Measurements from ENCODE around the gene MCL1. TPM values are rescaled to one million over a fixed set of nuclear protein-coding genes. Genes with fewer than 3 reads are reported as not detected.

MCL1 gene
- total RNA-seq, 1 experiment from 2014 or later = 126 TPM

- DNase-seq (ENCODE audit: low read depth, low spot score) (no peak), ATAC-seq (no peak)
- no peaks in the 10 kb centered on the region for H3K9me3 ChIP-seq (ENCODE audit: control insufficient read depth, insufficient read depth, low read depth, low read length)
- no peaks in the 10 kb centered on the region for H3K36me3 ChIP-seq (ENCODE audit: control insufficient read depth, insufficient read depth, low read length)
- ChIA-PET CTCF (no interaction called here), POLR2A (interaction anchor here (0.7 kb wide), 1 partner anchor 14 kb away, joined by 3 read pairs; no protein-coding TSS in a partner anchor)
- H3K27ac ChIP-seq (ENCODE audit: low read length) = no peak overlapping the region
- TF ChIP-seq REST (IDR thresholded peaks at IDR 0.05; ENCODE audit: insufficient read depth in 1 of 2, low read depth in 2 of 2, low read length in 1 of 2) = no peak
- no peak for TF ChIP-seq SIN3A (IDR thresholded peaks at IDR 0.05; ENCODE audit: borderline replicate concordance, insufficient read depth, low read depth, low read length)
- no peak for TF ChIP-seq TCF7L2 (IDR thresholded peaks at IDR 0.05; ENCODE audit: low read depth, low read length)
- no peak for TF ChIP-seq POLR2AphosphoS5 (IDR thresholded peaks at IDR 0.05; ENCODE audit: low read depth, low read length)
- TF ChIP-seq CTCF (IDR thresholded peaks at IDR 0.05) = no peak
- peaks cover 18% of the 10 kb centered on the region for H3K4me1 ChIP-seq (ENCODE audit: control insufficient read depth, insufficient read depth, low read length)
- in situ Hi-C loops (cut with HindIII; ENCODE audit: low pct_unique_long_range_greater_than_20kb, low sequenced_read_pairs) (no loop called here), intact Hi-C loops (cut with micrococcal nuclease; ENCODE audit: unreplicated experiment) (no loop called here)
- no peak overlapping the region for H3K4me3 ChIP-seq (ENCODE audit: low read depth in 2 of 2, low read length in 2 of 2)
- H3K27me3 ChIP-seq (ENCODE audit: control insufficient read depth, insufficient read depth, low read length) = no peaks in the 10 kb centered on the region
- no TSS peak for BruUV-seq (replicated peaks)
Observed at GRCh38 chr1:150546294-150546937, 33.0 kb downstream of the MCL1 start.

- H3K27me3 ChIP-seq (ENCODE audit: control insufficient read depth, insufficient read depth, low read length) = no peaks in the 10 kb centered on the region
- intact Hi-C loops (cut with micrococcal nuclease; ENCODE audit: unreplicated experiment) (no loop called here), in situ Hi-C loops (cut with HindIII; ENCODE audit: low pct_unique_long_range_greater_than_20kb, low sequenced_read_pairs) (no loop called here)
- POLR2A ChIA-PET = no interaction called here
- H3K27ac ChIP-seq (ENCODE audit: low read length) = no peak overlapping the region
- no TSS peak for BruUV-seq (replicated peaks)
- H3K4me1 ChIP-seq (ENCODE audit: control insufficient read depth, insufficient read depth, low read length) = peaks cover 10% of the 10 kb centered on the region
- H3K36me3 ChIP-seq (ENCODE audit: control insufficient read depth, insufficient read depth, low read length) = no peaks in the 10 kb centered on the region
- DNase-seq (ENCODE audit: low read depth, low spot score) (no peak), ATAC-seq (no peak)
- CTCF ChIA-PET = interaction anchor here (0.9 kb wide), 1 partner anchor 13 kb away, joined by 3 read pairs; no protein-coding TSS in a partner anchor
- no peaks in the 10 kb centered on the region for H3K9me3 ChIP-seq (ENCODE audit: control insufficient read depth, insufficient read depth, low read depth, low read length)
- no peak overlapping the region for H3K4me3 ChIP-seq (ENCODE audit: low read depth in 2 of 2, low read length in 2 of 2)
- TF ChIP-seq REST (IDR thresholded peaks at IDR 0.05; ENCODE audit: insufficient read depth in 1 of 2, low read depth in 2 of 2, low read length in 1 of 2) (no peak), CTCF (IDR thresholded peaks at IDR 0.05) (no peak), SIN3A (IDR thresholded peaks at IDR 0.05; ENCODE audit: borderline replicate concordance, insufficient read depth, low read depth, low read length) (no peak), POLR2AphosphoS5 (IDR thresholded peaks at IDR 0.05; ENCODE audit: low read depth, low read length) (no peak), TCF7L2 (IDR thresholded peaks at IDR 0.05; ENCODE audit: low read depth, low read length) (no peak)
Observed at GRCh38 chr1:150545486-150546032, 33.9 kb downstream of the MCL1 start.

Data from Panc1 (cell line).